Stimulated activated naive CD8-positive, alpha-beta T cell treated with anti-CD3 and anti-CD28 coated beads, Interleukin-15, amount 100 ng/mL, for 72 hours (primary cell): ENCODE data around the gene SPDYE3.
A peak's percentile ranks its signal among the peaks of the same experiment; 100 is the strongest.

Source experiments
- ATAC-seq: fragments of 150-1000 bp; cut with Tn5 transposase; 2 replicates; pipeline ENCODE4 v1.10.0; 2021; ENCODE audit warnings: mild to moderate bottlenecking, moderate library complexity
- DNase-seq, 2 donors: peaks; one replicate each; pipeline ENCODE4 v3.0.0; 2021 to 2022
- H3K27ac Mint-ChIP-seq, 2 donors: one replicate each; pipeline ENCODE4 v1.8.0; 2022; ENCODE audit warnings: mild to moderate bottlenecking in 2 of 2, mixed read lengths in 2 of 2, moderate library complexity in 2 of 2
- H3K27me3 Mint-ChIP-seq: one replicate; pipeline ENCODE4 v1.8.0; 2022; ENCODE audit warnings: mixed read lengths
- H3K4me1 Mint-ChIP-seq: one replicate; pipeline ENCODE4 v1.8.0; 2022; ENCODE audit warnings: mild to moderate bottlenecking, mixed read lengths
- H3K4me3 Mint-ChIP-seq, 2 donors: one replicate each; pipeline ENCODE4 v1.8.0; 2022; ENCODE audit warnings: mild to moderate bottlenecking in 2 of 2, mixed read lengths in 2 of 2, moderate library complexity in 1 of 2
- H3K9me3 Mint-ChIP-seq, 2 donors: one replicate each; pipeline ENCODE4 v1.8.0; 2022; ENCODE audit warnings: mixed read lengths in 2 of 2

SPDYE3 gene

GRCh38 chr7:100370746-100371145 is 63.2 kb downstream of the SPDYE3 start:
- ATAC-seq (no peak), DNase-seq (no peak)
- H3K27ac Mint-ChIP-seq, result peak overlapping the region in 1 of 2 donors; percentile 98
- peaks cover 77% of the 10 kb centered on the region for H3K4me1 Mint-ChIP-seq
- H3K27me3 Mint-ChIP-seq, result no peaks in the 10 kb centered on the region
- no peak overlapping the region for H3K4me3 Mint-ChIP-seq
- H3K9me3 Mint-ChIP-seq, result no peaks in the 10 kb centered on the region

- peak overlapping the region in 1 of 2 donors; percentile 63 for H3K4me3 Mint-ChIP-seq
- H3K27me3 Mint-ChIP-seq, result no peaks in the 10 kb centered on the region
- peak overlapping the region; percentile 97 to 98 for H3K27ac Mint-ChIP-seq
- no peak for DNase-seq
- peaks cover 68% of the 10 kb centered on the region for H3K4me1 Mint-ChIP-seq
- peak; percentile 1 for ATAC-seq
- H3K9me3 Mint-ChIP-seq, result no peaks in the 10 kb centered on the region
These were observed 64.2 kb downstream of the SPDYE3 start for GRCh38 chr7:100371561-100372171.
